Activated naive CD4-positive, alpha-beta T cell treated with anti-CD3 and anti-CD28 coated beads, Interleukin-2, amount 50 U/mL, for 72 hours (primary cell): ENCODE measurements around the gene SLC24A3. TPM values are rescaled to one million over a fixed set of nuclear protein-coding genes. Genes with fewer than 3 reads are reported as not detected.
A peak's percentile ranks its signal among the peaks of the same experiment; 100 is the strongest.
"Not testable (repeated sequence)": the region's sequence is repeated elsewhere in the genome, so short reads cannot be mapped to it uniquely, and the experiment has no call there.

Experiments
- ATAC-seq, 2 donors: fragments of 150-1000 bp; cut with Tn5 transposase; 2 replicates each; pipeline ENCODE4 v1.10.0; 2021; ENCODE audit warnings: mild to moderate bottlenecking in 2 of 2, moderate library complexity in 2 of 2
- DNase-seq, 2 donors: peaks; one replicate each; pipeline ENCODE4 v3.0.0; 2021 to 2022; ENCODE audit warnings: low spot score in 2 of 2
- H3K27ac Mint-ChIP-seq, 2 donors: one replicate each; pipeline ENCODE4 v1.8.0; 2022; ENCODE audit warnings: mild to moderate bottlenecking in 2 of 2, mixed read lengths in 2 of 2
- H3K36me3 Mint-ChIP-seq, 2 donors: one replicate each; pipeline ENCODE4 v1.8.0; 2022; ENCODE audit warnings: mixed read lengths in 2 of 2
- H3K9me3 Mint-ChIP-seq, 2 donors: one replicate each; pipeline ENCODE4 v1.8.0; 2022; ENCODE audit warnings: mixed read lengths in 2 of 2
- total RNA-seq, 2 donors: library from RNA; stranded (reverse); gene quantifications; one replicate each; pipeline ENCODE4 v1.2.3, GENCODE V29; 2022

Gene SLC24A3
- total RNA-seq, 2 donors from 2014 or later = not detected

- ATAC-seq = no peak
- Mint-ChIP-seq H3K9me3 (peaks cover 7 to 15% of the 10 kb centered on the region in 2 donors), H3K36me3 (peaks cover 0 to 5% of the 10 kb centered on the region in 2 donors), H3K27ac (no peak overlapping the region)
- DNase-seq = no peak
These were observed 408.0 kb downstream of the SLC24A3 start for GRCh38 chr20:19620446-19620845.

- DNase-seq (no peak), ATAC-seq (peak in 1 of 2 donors; percentile 59)
These were observed 408.6 kb downstream of the SLC24A3 start for GRCh38 chr20:19621072-19621471.

GRCh38 chr20:19624221-19624965, 412.0 kb downstream of the SLC24A3 start:
- DNase-seq = no peak
- Mint-ChIP-seq H3K9me3 (peaks cover 14 to 24% of the 10 kb centered on the region in 2 donors), H3K36me3 (peaks cover 0 to 10% of the 10 kb centered on the region in 2 donors), H3K27ac (no peak overlapping the region)
- ATAC-seq = no peak

More at GRCh38 chr20:19621072-19621471, 408.6 kb downstream of the SLC24A3 start:
- Mint-ChIP-seq H3K27ac (no peak overlapping the region), H3K9me3 (peaks cover 7 to 15% of the 10 kb centered on the region in 2 donors), H3K36me3 (peaks cover 0 to 5% of the 10 kb centered on the region in 2 donors)

GRCh38 chr20:19625426-19625825, 413.0 kb downstream of the SLC24A3 start:
- H3K36me3 Mint-ChIP-seq = peaks cover 0 to 10% of the 10 kb centered on the region in 2 donors
- ATAC-seq = no peak
- peaks cover 14 to 24% of the 10 kb centered on the region in 2 donors for H3K9me3 Mint-ChIP-seq
- no peak overlapping the region for H3K27ac Mint-ChIP-seq
- DNase-seq = no peak

GRCh38 chr20:19626896-19627295, 414.5 kb downstream of the SLC24A3 start:
- peaks cover 0 to 10% of the 10 kb centered on the region in 2 donors for H3K36me3 Mint-ChIP-seq
- H3K9me3 Mint-ChIP-seq = peaks cover 14 to 24% of the 10 kb centered on the region in 2 donors

DNA sequence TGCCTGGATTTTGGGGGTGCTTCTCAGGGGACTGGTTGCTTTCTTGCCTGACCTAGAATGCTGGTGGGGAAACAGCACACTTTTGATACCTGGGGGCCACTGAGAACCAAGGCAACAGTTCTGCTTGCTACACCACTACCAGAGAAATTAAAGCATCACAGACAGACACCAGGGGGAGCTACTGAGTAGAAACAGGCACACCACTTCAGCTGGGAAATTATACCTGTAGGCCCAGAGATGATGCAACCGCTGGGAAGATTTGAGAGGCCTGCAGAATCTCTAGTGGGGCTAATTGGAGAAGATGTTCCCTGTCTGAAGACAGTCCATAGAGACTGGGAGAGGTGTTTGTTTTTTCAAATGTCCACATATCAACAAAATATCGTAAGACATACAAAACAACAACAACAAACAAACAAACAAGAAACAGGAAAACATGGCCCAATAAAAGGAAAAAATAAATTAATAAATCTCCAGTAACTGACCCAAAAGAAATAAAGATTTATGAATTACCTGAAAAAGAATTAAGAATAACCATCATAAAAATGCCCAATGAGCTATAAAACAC, 416.2 kb downstream of the SLC24A3 start:
- H3K9me3 Mint-ChIP-seq = peaks cover 14 to 19% of the 10 kb centered on the region in 2 donors
- ATAC-seq = peak in 1 of 2 donors; percentile 62
- H3K36me3 Mint-ChIP-seq = peaks cover 0 to 10% of the 10 kb centered on the region in 2 donors
- DNase-seq = peak in 1 of 2 donors; percentile 73
- no peak overlapping the region for H3K27ac Mint-ChIP-seq

More at GRCh38 chr20:19626896-19627295, 414.5 kb downstream of the SLC24A3 start:
- ATAC-seq (no peak), DNase-seq (no peak)
- H3K27ac Mint-ChIP-seq = no peak overlapping the region

DNA sequence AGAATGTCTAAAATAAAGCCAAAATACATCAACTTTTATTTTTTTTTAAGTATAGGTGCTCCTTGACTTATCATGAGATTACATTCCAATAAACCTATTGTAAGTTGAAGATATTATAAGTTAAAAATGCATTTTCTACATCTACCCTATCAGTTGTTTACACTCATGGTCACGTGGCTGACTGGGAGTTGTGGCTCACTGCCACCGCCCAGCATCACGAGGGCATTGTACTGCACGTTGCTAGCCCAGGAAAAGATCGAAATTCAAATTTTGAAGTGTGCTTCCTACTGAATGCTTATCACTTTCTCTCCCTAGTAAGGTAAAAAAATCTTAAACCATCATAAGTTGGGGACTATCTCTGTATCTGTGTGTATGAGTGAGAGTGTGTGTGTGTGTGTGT, 419.0 kb downstream of the SLC24A3 start:
- DNase-seq (no peak), ATAC-seq (no peak)
- peaks cover 0 to 5% of the 10 kb centered on the region in 2 donors for H3K36me3 Mint-ChIP-seq
- H3K27ac Mint-ChIP-seq = no peak overlapping the region
- peaks cover 7 to 10% of the 10 kb centered on the region in 2 donors for H3K9me3 Mint-ChIP-seq

DNA sequence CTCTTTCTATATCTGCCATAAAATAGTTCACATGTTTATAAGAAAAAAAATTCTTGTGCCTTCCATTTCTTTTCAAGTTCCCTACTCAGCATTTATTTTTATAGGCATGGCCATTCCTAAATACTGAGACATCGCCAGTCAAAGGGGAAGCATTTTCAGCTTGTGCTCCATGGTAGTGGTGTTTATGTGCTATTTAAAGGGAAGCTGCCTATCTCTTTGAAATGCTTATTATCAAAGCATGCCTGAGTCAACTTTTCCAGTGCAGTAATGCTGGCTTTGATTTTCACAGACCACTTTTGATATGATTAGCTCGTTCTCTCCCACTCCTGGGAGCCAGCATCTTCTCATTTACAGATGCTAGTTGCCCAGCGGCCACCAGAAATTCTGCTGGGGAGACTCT, 421.5 kb downstream of the SLC24A3 start:
- no peak for DNase-seq
- H3K9me3 Mint-ChIP-seq = no peaks in the 10 kb centered on the region
- H3K36me3 Mint-ChIP-seq = no peaks in the 10 kb centered on the region
- ATAC-seq = no peak
- no peak overlapping the region for H3K27ac Mint-ChIP-seq

GRCh38 chr20:19639471-19640045, 427.1 kb downstream of the SLC24A3 start:
- not testable (repeated sequence) for H3K36me3 Mint-ChIP-seq, ATAC-seq, H3K9me3 Mint-ChIP-seq

DNA sequence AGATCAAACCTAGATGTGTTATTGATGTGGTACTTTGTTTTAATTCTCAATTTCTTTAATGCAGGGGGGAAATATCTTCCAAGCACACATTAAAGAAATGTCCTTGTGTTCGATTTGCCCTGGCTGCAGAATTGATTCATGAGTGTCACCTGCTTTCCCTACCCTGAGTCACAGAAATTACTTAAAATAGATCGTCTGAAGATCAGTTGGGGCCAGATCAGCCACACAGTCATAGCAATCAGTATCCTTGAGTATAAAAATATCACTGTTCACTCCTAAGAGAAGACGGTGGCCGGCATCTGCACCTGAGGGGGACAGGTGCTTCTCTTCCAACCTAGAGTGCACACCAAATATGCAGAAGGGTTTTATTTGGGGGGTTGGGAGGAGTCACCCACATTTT, 430.4 kb downstream of the SLC24A3 start:
- Mint-ChIP-seq H3K9me3 (no peaks in the 10 kb centered on the region), H3K36me3 (no peaks in the 10 kb centered on the region)

More at GRCh38 chr20:19639471-19640045, 427.1 kb downstream of the SLC24A3 start:
- not testable (repeated sequence) for DNase-seq, H3K27ac Mint-ChIP-seq

DNA sequence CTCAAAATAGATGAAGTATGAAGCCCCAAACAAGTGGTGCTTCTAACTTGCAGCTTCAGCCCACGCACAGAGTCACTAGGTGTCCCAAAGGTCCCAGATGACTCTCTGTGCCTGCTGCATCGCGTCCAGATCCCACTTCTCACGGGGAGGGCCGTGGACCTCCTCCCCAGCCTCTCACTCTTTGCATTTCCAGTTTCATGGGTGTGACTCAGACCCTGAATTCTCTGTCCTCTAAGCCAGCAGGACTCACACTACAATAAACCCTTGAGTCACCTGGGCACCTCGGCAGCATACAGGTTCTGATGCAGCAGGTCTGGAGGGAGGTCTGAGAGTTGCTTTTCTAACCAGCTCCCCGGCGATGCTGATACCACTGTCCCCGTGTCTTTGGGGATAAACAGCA, 431.6 kb downstream of the SLC24A3 start:
- H3K36me3 Mint-ChIP-seq = no peaks in the 10 kb centered on the region
- no peak overlapping the region for H3K27ac Mint-ChIP-seq
- DNase-seq = no peak
- no peaks in the 10 kb centered on the region for H3K9me3 Mint-ChIP-seq
- ATAC-seq = no peak

More for the DNA sequence above, 430.4 kb downstream of the SLC24A3 start:
- no peak for ATAC-seq
- no peak for DNase-seq
- no peak overlapping the region for H3K27ac Mint-ChIP-seq

- DNase-seq (no peak), ATAC-seq (no peak)
- Mint-ChIP-seq H3K9me3 (peaks cover 4 to 5% of the 10 kb centered on the region in 2 donors), H3K27ac (no peak overlapping the region), H3K36me3 (no peaks in the 10 kb centered on the region)
These were observed 434.5 kb downstream of the SLC24A3 start for GRCh38 chr20:19646963-19647362.

DNA sequence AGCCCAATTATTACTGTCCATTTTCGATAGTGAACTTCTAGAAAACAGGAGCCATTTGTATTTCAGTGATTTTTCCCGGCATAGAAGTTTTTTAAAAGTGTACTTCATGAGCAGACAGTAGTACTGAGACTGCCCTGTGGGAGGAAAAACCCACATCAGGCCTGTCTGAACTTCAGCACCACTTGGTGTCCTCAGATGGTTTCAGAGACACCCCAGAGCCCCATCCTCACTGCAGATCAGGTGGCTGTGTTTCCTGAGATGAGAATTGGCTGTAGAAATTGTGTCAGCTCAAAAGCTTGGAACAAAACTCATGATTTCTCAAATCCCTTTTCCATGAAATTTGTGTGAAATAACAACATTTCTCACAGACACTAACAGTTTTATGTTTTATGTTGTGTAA, 435.6 kb downstream of the SLC24A3 start:
- no peaks in the 10 kb centered on the region for H3K36me3 Mint-ChIP-seq
- no peak for ATAC-seq

DNA sequence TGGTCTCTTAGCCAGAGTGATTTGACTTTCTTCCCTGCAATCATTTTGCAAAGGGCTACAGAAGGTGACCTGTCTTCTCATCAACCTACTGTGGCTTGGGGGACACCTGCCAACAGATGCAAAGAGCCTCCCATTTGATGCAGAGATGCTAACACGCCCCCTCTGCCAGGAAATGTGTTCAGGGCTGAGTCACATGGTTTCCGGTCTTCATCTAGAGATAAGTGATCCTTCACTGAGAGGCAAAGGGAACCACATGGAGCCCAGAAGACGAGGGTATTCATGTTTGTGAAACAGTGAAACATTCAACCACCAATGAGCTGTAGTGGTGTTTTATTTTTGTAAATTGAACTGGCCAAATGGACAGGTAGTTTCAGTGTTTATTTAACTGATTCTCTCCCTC, 436.6 kb downstream of the SLC24A3 start:
- DNase-seq (no peak), ATAC-seq (no peak)
- peaks cover 4 to 5% of the 10 kb centered on the region in 2 donors for H3K9me3 Mint-ChIP-seq
- H3K36me3 Mint-ChIP-seq = no peaks in the 10 kb centered on the region
- no peak overlapping the region for H3K27ac Mint-ChIP-seq

More for the DNA sequence above, 435.6 kb downstream of the SLC24A3 start:
- no peak overlapping the region for H3K27ac Mint-ChIP-seq
- peaks cover 4 to 5% of the 10 kb centered on the region in 2 donors for H3K9me3 Mint-ChIP-seq
- DNase-seq = no peak

DNA sequence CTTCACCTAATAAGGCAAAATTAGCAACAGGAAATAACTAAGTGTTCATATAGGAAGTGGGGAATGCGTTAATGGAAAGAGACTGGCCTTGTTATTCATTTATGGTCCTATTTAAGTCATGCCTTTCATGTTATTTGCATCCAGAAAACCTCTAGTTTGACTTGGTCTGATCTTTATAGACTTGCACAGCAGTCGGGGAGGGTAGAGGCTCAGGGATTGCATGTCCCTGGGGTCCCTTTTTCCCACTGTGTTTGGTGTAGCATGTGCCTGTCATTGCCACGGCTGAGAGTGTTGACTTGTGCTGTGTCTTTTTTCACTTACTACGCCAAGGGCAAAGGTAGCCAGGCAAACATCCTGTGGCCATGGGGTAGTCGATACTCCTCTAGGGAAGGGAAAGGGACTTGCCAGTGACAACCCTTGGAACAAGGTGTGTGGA, 440.2 kb downstream of the SLC24A3 start:
- no peaks in the 10 kb centered on the region for H3K36me3 Mint-ChIP-seq
- DNase-seq = no peak
- ATAC-seq = no peak
- peaks cover 4 to 5% of the 10 kb centered on the region in 2 donors for H3K9me3 Mint-ChIP-seq
- H3K27ac Mint-ChIP-seq = no peak overlapping the region

DNA sequence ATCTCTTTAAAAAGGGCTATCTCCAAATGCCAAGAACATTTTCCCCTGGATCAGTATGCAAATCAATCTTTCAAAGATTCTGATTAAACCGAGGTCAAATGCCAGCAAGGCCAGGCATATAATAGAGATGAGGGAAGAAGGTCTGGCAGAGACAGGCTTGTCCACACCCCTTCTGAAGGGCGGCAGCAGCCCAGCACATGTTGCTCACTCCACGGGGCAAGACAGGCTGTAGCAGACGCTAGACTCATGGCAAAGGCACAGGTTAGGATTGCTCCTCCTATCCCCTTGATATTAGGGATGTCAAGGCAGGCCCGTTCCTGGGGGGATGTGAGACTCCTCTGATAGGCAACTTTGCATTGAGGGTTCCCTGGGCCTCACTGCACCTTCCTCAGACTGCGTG, 440.9 kb downstream of the SLC24A3 start:
- ATAC-seq = no peak
- DNase-seq = no peak
- H3K27ac Mint-ChIP-seq = no peak overlapping the region
- no peaks in the 10 kb centered on the region for H3K36me3 Mint-ChIP-seq
- peaks cover 4 to 5% of the 10 kb centered on the region in 2 donors for H3K9me3 Mint-ChIP-seq

DNA sequence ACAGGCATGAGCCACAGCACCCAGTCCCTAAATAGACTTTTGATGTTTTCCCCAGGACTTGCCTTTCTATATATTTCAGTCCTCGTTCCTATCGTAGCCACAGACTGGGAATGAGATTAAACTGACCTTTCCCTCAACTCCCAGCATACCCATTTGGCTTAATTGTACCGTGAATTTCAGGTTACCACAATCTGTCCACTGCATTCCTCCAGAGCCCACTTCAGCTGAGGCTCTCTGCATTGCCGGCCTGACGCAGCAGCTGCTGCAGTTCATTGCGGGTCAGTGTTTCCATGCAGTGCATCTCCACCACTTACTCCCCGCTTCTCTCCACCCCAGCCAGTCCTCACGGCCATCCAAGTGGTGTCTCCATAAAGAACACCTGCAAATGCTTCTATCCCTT, 442.5 kb downstream of the SLC24A3 start:
- H3K36me3 Mint-ChIP-seq = no peaks in the 10 kb centered on the region
- no peak overlapping the region for H3K27ac Mint-ChIP-seq
- ATAC-seq (no peak), DNase-seq (no peak)
- H3K9me3 Mint-ChIP-seq = peaks cover 4 to 5% of the 10 kb centered on the region in 2 donors
